T-helper 1 cell (primary cell): ENCODE data around the gene STYK1.
"Not testable (repeated sequence)": the region's sequence is repeated elsewhere in the genome, so short reads cannot be mapped to it uniquely, and the experiment has no call there.

Experiments
- DNase-seq, 5 donors: peaks; one replicate each; pipeline ENCODE4 v3.0.0-alpha.2; 2012 to 2020

The STYK1 gene

GRCh38 chr12:10688042-10688441 lies 14.2 kb upstream of the STYK1 start:
- no peak for DNase-seq

- DNase-seq: peak in 1 of 5 donors; percentile 3
Observed at GRCh38 chr12:10672231-10672868, 1.5 kb downstream of the STYK1 start.

- no peak for DNase-seq
Observed at GRCh38 chr12:10669533-10669932, 4.3 kb downstream of the STYK1 start.

GRCh38 chr12:10668526-10668925 lies 5.3 kb downstream of the STYK1 start:
- DNase-seq: no peak

- DNase-seq: no peak
Observed at GRCh38 chr12:10667581-10667980, 6.3 kb downstream of the STYK1 start.

- no peak for DNase-seq
Observed at GRCh38 chr12:10664499-10664898, 9.4 kb downstream of the STYK1 start.

GRCh38 chr12:10663869-10664268 lies 10.0 kb downstream of the STYK1 start:
- no peak for DNase-seq

GRCh38 chr12:10661338-10661737 lies 12.5 kb downstream of the STYK1 start:
- no peak for DNase-seq

- no peak for DNase-seq
Observed at GRCh38 chr12:10654003-10654402, 19.8 kb downstream of the STYK1 start.

GRCh38 chr12:10652192-10652591 lies 21.7 kb downstream of the STYK1 start:
- no peak for DNase-seq

- DNase-seq: not testable (repeated sequence)
Observed at GRCh38 chr12:10646576-10646975, 27.3 kb downstream of the STYK1 start.

GRCh38 chr12:10645910-10646309 lies 27.9 kb downstream of the STYK1 start:
- DNase-seq: no peak

- no peak for DNase-seq
Observed at GRCh38 chr12:10641735-10642500, 31.9 kb downstream of the STYK1 start.

GRCh38 chr12:10638728-10639127 lies 35.1 kb downstream of the STYK1 start:
- DNase-seq: no peak

GRCh38 chr12:10636611-10637010 lies 37.2 kb downstream of the STYK1 start:
- DNase-seq: no peak

GRCh38 chr12:10636124-10636523 lies 37.7 kb downstream of the STYK1 start:
- DNase-seq: no peak

GRCh38 chr12:10635306-10635705 lies 38.5 kb downstream of the STYK1 start:
- no peak for DNase-seq

GRCh38 chr12:10634427-10634826 lies 39.4 kb downstream of the STYK1 start:
- DNase-seq: no peak

- no peak for DNase-seq
Observed at GRCh38 chr12:10633541-10633940, 40.3 kb downstream of the STYK1 start.

GRCh38 chr12:10632226-10632625 lies 41.6 kb downstream of the STYK1 start:
- no peak for DNase-seq

- DNase-seq: no peak
Observed at GRCh38 chr12:10624605-10625004, 49.2 kb downstream of the STYK1 start.

- DNase-seq: no peak
Observed at GRCh38 chr12:10623131-10623530, 50.7 kb downstream of the STYK1 start.

- no peak for DNase-seq
Observed at GRCh38 chr12:10621278-10621677, 52.6 kb downstream of the STYK1 start.

GRCh38 chr12:10620078-10620779 lies 53.6 kb downstream of the STYK1 start:
- DNase-seq: no peak
